ENCODE results near the gene PHAF1. TPM values are rescaled to one million over a fixed set of nuclear protein-coding genes. Genes with fewer than 3 reads are reported as not detected.

PHAF1 gene
- total and polyA plus RNA-seq, 9 of the 15 experiments (the other 6 are each of a cell fraction or from before 2014, with no cell fraction given), result 5.1 to 25.4 (median 13.8) TPM

DNA sequence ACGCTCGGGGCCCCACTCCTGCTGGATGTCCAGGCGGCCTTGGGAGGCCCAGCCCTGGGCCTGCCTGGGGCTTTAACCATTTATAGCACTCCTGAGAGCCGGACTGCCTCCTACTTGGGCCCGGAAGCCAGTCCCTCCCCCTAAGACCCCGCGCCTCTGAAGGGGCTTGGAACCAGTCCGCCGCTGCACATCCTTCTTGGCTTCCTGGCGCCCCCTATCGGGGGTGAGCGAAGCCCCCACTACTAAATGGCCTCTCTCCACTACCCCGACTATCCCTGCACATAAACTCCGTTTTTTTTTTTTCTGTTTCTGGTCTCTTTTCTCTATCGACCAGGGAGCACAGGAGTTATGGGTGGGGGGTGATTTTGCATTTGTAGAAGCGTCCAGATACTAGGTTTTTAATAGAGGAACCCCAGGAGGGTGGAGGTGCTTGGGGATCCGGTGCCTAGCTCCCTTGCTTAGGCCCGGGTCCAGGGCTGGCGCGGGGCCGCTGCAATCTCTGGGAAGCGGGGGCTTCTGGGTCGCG, 60.0 kb downstream of the PHAF1 start (continued):
- TF ChIP-seq, protein P1, sequence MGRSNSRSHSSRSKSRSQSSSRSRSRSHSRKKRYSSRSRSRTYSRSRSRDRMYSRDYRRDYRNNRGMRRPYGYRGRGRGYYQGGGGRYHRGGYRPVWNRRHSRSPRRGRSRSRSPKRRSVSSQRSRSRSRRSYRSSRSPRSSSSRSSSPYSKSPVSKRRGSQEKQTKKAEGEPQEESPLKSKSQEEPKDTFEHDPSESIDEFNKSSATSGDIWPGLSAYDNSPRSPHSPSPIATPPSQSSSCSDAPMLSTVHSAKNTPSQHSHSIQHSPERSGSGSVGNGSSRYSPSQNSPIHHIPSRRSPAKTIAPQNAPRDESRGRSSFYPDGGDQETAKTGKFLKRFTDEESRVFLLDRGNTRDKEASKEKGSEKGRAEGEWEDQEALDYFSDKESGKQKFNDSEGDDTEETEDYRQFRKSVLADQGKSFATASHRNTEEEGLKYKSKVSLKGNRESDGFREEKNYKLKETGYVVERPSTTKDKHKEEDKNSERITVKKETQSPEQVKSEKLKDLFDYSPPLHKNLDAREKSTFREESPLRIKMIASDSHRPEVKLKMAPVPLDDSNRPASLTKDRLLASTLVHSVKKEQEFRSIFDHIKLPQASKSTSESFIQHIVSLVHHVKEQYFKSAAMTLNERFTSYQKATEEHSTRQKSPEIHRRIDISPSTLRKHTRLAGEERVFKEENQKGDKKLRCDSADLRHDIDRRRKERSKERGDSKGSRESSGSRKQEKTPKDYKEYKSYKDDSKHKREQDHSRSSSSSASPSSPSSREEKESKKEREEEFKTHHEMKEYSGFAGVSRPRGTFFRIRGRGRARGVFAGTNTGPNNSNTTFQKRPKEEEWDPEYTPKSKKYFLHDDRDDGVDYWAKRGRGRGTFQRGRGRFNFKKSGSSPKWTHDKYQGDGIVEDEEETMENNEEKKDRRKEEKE (IDR thresholded peaks at IDR 0.05; ENCODE audit: borderline replicate concordance in 1 of 2, control insufficient read depth in 1 of 2, low read depth in 2 of 2, low read length in 1 of 2), result no peak
- TF ChIP-seq, protein P2, sequence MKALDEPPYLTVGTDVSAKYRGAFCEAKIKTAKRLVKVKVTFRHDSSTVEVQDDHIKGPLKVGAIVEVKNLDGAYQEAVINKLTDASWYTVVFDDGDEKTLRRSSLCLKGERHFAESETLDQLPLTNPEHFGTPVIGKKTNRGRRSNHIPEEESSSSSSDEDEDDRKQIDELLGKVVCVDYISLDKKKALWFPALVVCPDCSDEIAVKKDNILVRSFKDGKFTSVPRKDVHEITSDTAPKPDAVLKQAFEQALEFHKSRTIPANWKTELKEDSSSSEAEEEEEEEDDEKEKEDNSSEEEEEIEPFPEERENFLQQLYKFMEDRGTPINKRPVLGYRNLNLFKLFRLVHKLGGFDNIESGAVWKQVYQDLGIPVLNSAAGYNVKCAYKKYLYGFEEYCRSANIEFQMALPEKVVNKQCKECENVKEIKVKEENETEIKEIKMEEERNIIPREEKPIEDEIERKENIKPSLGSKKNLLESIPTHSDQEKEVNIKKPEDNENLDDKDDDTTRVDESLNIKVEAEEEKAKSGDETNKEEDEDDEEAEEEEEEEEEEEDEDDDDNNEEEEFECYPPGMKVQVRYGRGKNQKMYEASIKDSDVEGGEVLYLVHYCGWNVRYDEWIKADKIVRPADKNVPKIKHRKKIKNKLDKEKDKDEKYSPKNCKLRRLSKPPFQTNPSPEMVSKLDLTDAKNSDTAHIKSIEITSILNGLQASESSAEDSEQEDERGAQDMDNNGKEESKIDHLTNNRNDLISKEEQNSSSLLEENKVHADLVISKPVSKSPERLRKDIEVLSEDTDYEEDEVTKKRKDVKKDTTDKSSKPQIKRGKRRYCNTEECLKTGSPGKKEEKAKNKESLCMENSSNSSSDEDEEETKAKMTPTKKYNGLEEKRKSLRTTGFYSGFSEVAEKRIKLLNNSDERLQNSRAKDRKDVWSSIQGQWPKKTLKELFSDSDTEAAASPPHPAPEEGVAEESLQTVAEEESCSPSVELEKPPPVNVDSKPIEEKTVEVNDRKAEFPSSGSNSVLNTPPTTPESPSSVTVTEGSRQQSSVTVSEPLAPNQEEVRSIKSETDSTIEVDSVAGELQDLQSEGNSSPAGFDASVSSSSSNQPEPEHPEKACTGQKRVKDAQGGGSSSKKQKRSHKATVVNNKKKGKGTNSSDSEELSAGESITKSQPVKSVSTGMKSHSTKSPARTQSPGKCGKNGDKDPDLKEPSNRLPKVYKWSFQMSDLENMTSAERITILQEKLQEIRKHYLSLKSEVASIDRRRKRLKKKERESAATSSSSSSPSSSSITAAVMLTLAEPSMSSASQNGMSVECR (CRISPR knock-in tag; IDR thresholded peaks at IDR 0.05), result no peak
- no peak for TF ChIP-seq TCF7 (IDR thresholded peaks at IDR 0.05; ENCODE audit: borderline replicate concordance)
- TF ChIP-seq TARDBP (IDR thresholded peaks at IDR 0.05), result no peak
- no peak for TF ChIP-seq RBM39 (optimal IDR thresholded peaks at IDR 0.05; ENCODE audit: low read depth, low read length)
- TF ChIP-seq ZFPM2 (CRISPR knock-in tag; IDR thresholded peaks at IDR 0.05), result no peak
- no peak for TF ChIP-seq PRPF4 (IDR thresholded peaks at IDR 0.05; ENCODE audit: insufficient read depth, low read depth, low read length, poor library complexity, severe bottlenecking)
- TF ChIP-seq ZKSCAN8 (CRISPR knock-in tag; IDR thresholded peaks at IDR 0.05), result no peak
- TF ChIP-seq ZNF79 (CRISPR knock-in tag; IDR thresholded peaks at IDR 0.05; ENCODE audit: low read depth), result no peak
- TF ChIP-seq CHD2 (IDR thresholded peaks at IDR 0.05; ENCODE audit: low read depth, low read length), result no peak
- TF ChIP-seq DIDO1 (tag; IDR thresholded peaks at IDR 0.05; ENCODE audit: low read depth), result no peak
- no peak for TF ChIP-seq ZNF140 (CRISPR knock-in tag; IDR thresholded peaks at IDR 0.05)
- no peak for TF ChIP-seq ADNP (tag; IDR thresholded peaks at IDR 0.05)
- no peak for TF ChIP-seq KDM1A (IDR thresholded peaks at IDR 0.05)
- no peak for TF ChIP-seq TAF15 (IDR thresholded peaks at IDR 0.05; ENCODE audit: low read depth, low read length)
- no peak for TF ChIP-seq HDAC3 (IDR thresholded peaks at IDR 0.05; ENCODE audit: borderline replicate concordance, partially characterized antibody)
- TF ChIP-seq ZBED1 (IDR thresholded peaks at IDR 0.05), result no peak
- TF ChIP-seq, protein P3, sequence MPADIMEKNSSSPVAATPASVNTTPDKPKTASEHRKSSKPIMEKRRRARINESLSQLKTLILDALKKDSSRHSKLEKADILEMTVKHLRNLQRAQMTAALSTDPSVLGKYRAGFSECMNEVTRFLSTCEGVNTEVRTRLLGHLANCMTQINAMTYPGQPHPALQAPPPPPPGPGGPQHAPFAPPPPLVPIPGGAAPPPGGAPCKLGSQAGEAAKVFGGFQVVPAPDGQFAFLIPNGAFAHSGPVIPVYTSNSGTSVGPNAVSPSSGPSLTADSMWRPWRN (IDR thresholded peaks at IDR 0.05; ENCODE audit: low read depth), result no peak
- TF ChIP-seq RBM22 (IDR thresholded peaks at IDR 0.05; ENCODE audit: low read depth, low read length, poor library complexity, severe bottlenecking), result no peak
- no peak for TF ChIP-seq KDM5B (IDR thresholded peaks at IDR 0.05; ENCODE audit: insufficient replicate concordance, low read depth, low read length)
- TF ChIP-seq RBM15 (IDR thresholded peaks at IDR 0.05; ENCODE audit: insufficient read depth, low read length), result no peak

All from K562 (cell line).